Skin of body (tissue), 2 donors: ENCODE measurements around the gene ZNF324B. TPM values are rescaled to one million over a fixed set of nuclear protein-coding genes. Genes with fewer than 3 reads are reported as not detected.
"Not testable (repeated sequence)": the region's sequence is repeated elsewhere in the genome, so short reads cannot be mapped to it uniquely, and the experiment has no call there.

Experiments
- DNase-seq: peaks from one replicate; lab custom pipeline; 2025; lab: John Stamatoyannopoulos, UW
- total RNA-seq: library from RNA; depleted of rRNA; stranded (reverse); fragments of >200 nt; gene quantifications from one replicate; pipeline ENCODE4 v1.2.3, GENCODE V29; 2014

ZNF324B gene
- total RNA-seq, 1 donor from 2014 or later, result 5.6 TPM

- no peak for DNase-seq
These were observed 2.3 kb downstream of the ZNF324B start for GRCh38 chr19:58453743-58454142.

- no peak for DNase-seq
These were observed 3.9 kb downstream of the ZNF324B start for GRCh38 chr19:58455306-58455705.

GRCh38 chr19:58456111-58456510 lies 4.7 kb downstream of the ZNF324B start:
- DNase-seq, result no peak

GRCh38 chr19:58460039-58460438 lies 8.6 kb downstream of the ZNF324B start:
- no peak for DNase-seq

- no peak for DNase-seq
These were observed 14.8 kb downstream of the ZNF324B start for GRCh38 chr19:58466089-58466759.

GRCh38 chr19:58466760-58467589 lies 15.6 kb downstream of the ZNF324B start, which contains the start of gene ZNF324:
Gene ZNF324 (plus strand): TSS chr19:58467080. CDS start chr19:58469186, 2,106 bp downstream.
- peak; percentile 95 for DNase-seq

GRCh38 chr19:58468216-58468839 lies 16.9 kb downstream of the ZNF324B start:
- DNase-seq, result no peak

GRCh38 chr19:58469241-58470013 lies 18.0 kb downstream of the ZNF324B start:
- DNase-seq, result no peak

GRCh38 chr19:58470837-58471543 lies 19.6 kb downstream of the ZNF324B start:
- not testable (repeated sequence) for DNase-seq

- no peak for DNase-seq
These were observed 20.3 kb downstream of the ZNF324B start for GRCh38 chr19:58471736-58472135.

- DNase-seq, result no peak
These were observed 22.4 kb downstream of the ZNF324B start for GRCh38 chr19:58473775-58474174.

GRCh38 chr19:58474291-58474996 lies 23.0 kb downstream of the ZNF324B start:
- no peak for DNase-seq

GRCh38 chr19:58474997-58475713 lies 23.7 kb downstream of the ZNF324B start:
- no peak for DNase-seq

- peak; percentile 94 for DNase-seq
These were observed 24.5 kb downstream of the ZNF324B start, which contains the start of gene ZNF446 for GRCh38 chr19:58475714-58476497. Gene ZNF446 (plus strand): TSS chr19:58476352. CDS start chr19:58477219, 867 bp downstream.

- no peak for DNase-seq
These were observed 25.1 kb downstream of the ZNF324B start for GRCh38 chr19:58476498-58477015.

- no peak for DNase-seq
These were observed 25.7 kb downstream of the ZNF324B start for GRCh38 chr19:58477130-58477529.

- DNase-seq, result no peak
These were observed 26.4 kb downstream of the ZNF324B start for GRCh38 chr19:58477871-58478270.

GRCh38 chr19:58479303-58479702 lies 27.9 kb downstream of the ZNF324B start:
- no peak for DNase-seq
